HG03064 (cell line): ENCODE data around the gene FAM185A.
A peak's percentile ranks its signal among the peaks of the same experiment; 100 is the strongest.
"Not testable (repeated sequence)": the region's sequence is repeated elsewhere in the genome, so short reads cannot be mapped to it uniquely, and the experiment has no call there.

ENCODE experiments used
- ATAC-seq: cut with Tn5 transposase; IDR thresholded peaks from one replicate; pipeline ENCODE4 v1.9.1; 2021; ENCODE audit warnings: low read depth; ENCODE audit not compliant: unreplicated experiment

The FAM185A gene

GRCh38 chr7:102748605-102749444, at the start of gene FAM185A:
Gene FAM185A, plus strand, starts transcription at chr7:102748999. Its CDS starts 209 bp downstream, at chr7:102749208.
- ATAC-seq, result peak; percentile 98

- ATAC-seq, result peak; percentile 80
Measured at GRCh38 chr7:102713011-102713690, 35.6 kb upstream of the FAM185A start.

GRCh38 chr7:102713691-102714080, 35.1 kb upstream of the FAM185A start:
- ATAC-seq, result peak; percentile 83

GRCh38 chr7:102714774-102715522, 33.9 kb upstream of the FAM185A start:
- not testable (repeated sequence) for ATAC-seq

- not testable (repeated sequence) for ATAC-seq
Measured at GRCh38 chr7:102715718-102716117, 33.1 kb upstream of the FAM185A start.

GRCh38 chr7:102718491-102718890, 30.3 kb upstream of the FAM185A start:
- ATAC-seq, result not testable (repeated sequence)

- ATAC-seq, result not testable (repeated sequence)
Measured at GRCh38 chr7:102726170-102726569, 22.6 kb upstream of the FAM185A start.

- ATAC-seq, result not testable (repeated sequence)
Measured at GRCh38 chr7:102729670-102730069, 19.1 kb upstream of the FAM185A start.

GRCh38 chr7:102730431-102730830, 18.4 kb upstream of the FAM185A start:
- not testable (repeated sequence) for ATAC-seq

GRCh38 chr7:102742002-102742771, 6.6 kb upstream of the FAM185A start:
- ATAC-seq, result not testable (repeated sequence)

GRCh38 chr7:102743861-102744260, 4.9 kb upstream of the FAM185A start:
- ATAC-seq, result not testable (repeated sequence)

- ATAC-seq, result not testable (repeated sequence)
Measured at GRCh38 chr7:102745494-102746288, 3.1 kb upstream of the FAM185A start.

GRCh38 chr7:102749445-102749786, 617 bp downstream of the FAM185A start:
- not testable (repeated sequence) for ATAC-seq

- not testable (repeated sequence) for ATAC-seq
Measured at GRCh38 chr7:102758227-102758626, 9.4 kb downstream of the FAM185A start.

- ATAC-seq, result not testable (repeated sequence)
Measured at GRCh38 chr7:102759934-102760333, 11.1 kb downstream of the FAM185A start.

- not testable (repeated sequence) for ATAC-seq
Measured at GRCh38 chr7:102761234-102761633, 12.4 kb downstream of the FAM185A start.

GRCh38 chr7:102763295-102763905, 14.6 kb downstream of the FAM185A start:
- ATAC-seq, result not testable (repeated sequence)

- ATAC-seq, result not testable (repeated sequence)
Measured at GRCh38 chr7:102769657-102770192, 20.9 kb downstream of the FAM185A start.

- ATAC-seq, result not testable (repeated sequence)
Measured at GRCh38 chr7:102770467-102770866, 21.7 kb downstream of the FAM185A start.
